H9 (cell line): ENCODE results near the gene ECSCR. TPM values are rescaled to one million over a fixed set of nuclear protein-coding genes. Genes with fewer than 3 reads are reported as not detected.
"Not testable (repeated sequence)": the region's sequence is repeated elsewhere in the genome, so short reads cannot be mapped to it uniquely, and the experiment has no call there.

Source experiments
- DNase-seq: peaks from one replicate; pipeline ENCODE4 v3.0.0-alpha.2; 2017
- H2AFZ ChIP-seq: one replicate; pipeline ENCODE4 v1.6.1; 2013; ENCODE audit warnings: mild to moderate bottlenecking, low read length, control low read depth, moderate library complexity
- H2AK5ac ChIP-seq: 2 replicates; pipeline ENCODE4 v1.6.1; 2013; ENCODE audit warnings: low read length, control low read depth, mixed read lengths; ENCODE audit not compliant: insufficient read length
- H2BK120ac ChIP-seq: one replicate; pipeline ENCODE4 v1.6.1; 2013; ENCODE audit warnings: low read depth, mild to moderate bottlenecking, low read length, control low read depth, inconsistent platforms; ENCODE audit not compliant: poor library complexity, severe bottlenecking
- H2BK12ac ChIP-seq: 2 replicates; pipeline ENCODE4 v1.6.1; 2013; ENCODE audit warnings: low read length, control low read depth, mixed read lengths, low read depth; ENCODE audit not compliant: insufficient read length
- H2BK15ac ChIP-seq: 2 replicates; pipeline ENCODE4 v1.6.1; 2013; ENCODE audit warnings: low read depth, low read length, control low read depth
- H2BK20ac ChIP-seq: one replicate; pipeline ENCODE4 v1.6.1; 2013; ENCODE audit warnings: low read depth, mild to moderate bottlenecking, low read length, control low read depth, inconsistent platforms; ENCODE audit not compliant: poor library complexity, severe bottlenecking
- H2BK5ac ChIP-seq: 2 replicates; pipeline ENCODE4 v1.6.1; 2013; ENCODE audit warnings: low read length, control low read depth, mixed read lengths; ENCODE audit not compliant: insufficient read length
- H3K14ac ChIP-seq: 2 replicates; pipeline ENCODE4 v1.6.1; 2013; ENCODE audit warnings: low read length, control low read depth; ENCODE audit not compliant: insufficient read depth
- H3K18ac ChIP-seq: 2 replicates; pipeline ENCODE4 v1.6.1; 2013; ENCODE audit warnings: low read depth, mild to moderate bottlenecking, mixed read lengths, low read length, control low read depth; ENCODE audit not compliant: insufficient read length
- H3K23ac ChIP-seq: 2 replicates; pipeline ENCODE4 v1.6.1; 2013; ENCODE audit warnings: low read length, control low read depth, mixed read lengths, low read depth; ENCODE audit not compliant: insufficient read length
- H3K23me2 ChIP-seq: 2 replicates; pipeline ENCODE4 v1.6.1; 2013; ENCODE audit warnings: low read depth, mild to moderate bottlenecking, mixed read lengths, low read length, control low read depth; ENCODE audit not compliant: insufficient read length, poor library complexity, severe bottlenecking
- H3K27ac ChIP-seq: 2 replicates; pipeline ENCODE4 v1.5.1; 2013; ENCODE audit warnings: low read length, control low read depth, mixed read lengths, low read depth; ENCODE audit not compliant: insufficient read length
- H3K27me3 ChIP-seq: 2 replicates; pipeline ENCODE4 v1.6.1; 2013; ENCODE audit warnings: low read length, control low read depth, inconsistent platforms; ENCODE audit not compliant: insufficient read depth
- H3K4ac ChIP-seq: 2 replicates; pipeline ENCODE4 v1.6.1; 2013; ENCODE audit warnings: low read depth, mild to moderate bottlenecking, control low read depth, inconsistent platforms, low read length, moderate library complexity
- H3K4me1 ChIP-seq: 2 replicates; pipeline ENCODE4 v1.6.1; 2013; ENCODE audit warnings: low read length, control low read depth, inconsistent platforms; ENCODE audit not compliant: insufficient read depth
- H3K4me2 ChIP-seq: 2 replicates; pipeline ENCODE4 v1.6.1; 2013; ENCODE audit warnings: low read length, control low read depth, mixed read lengths; ENCODE audit not compliant: insufficient read length, insufficient read depth
- H3K56ac ChIP-seq: 2 replicates; pipeline ENCODE4 v1.6.1; 2013; ENCODE audit warnings: low read depth, mild to moderate bottlenecking, mixed read lengths, low read length, control low read depth; ENCODE audit not compliant: insufficient read length
- H3K79me1 ChIP-seq: 2 replicates; pipeline ENCODE4 v1.6.1; 2013; ENCODE audit warnings: low read depth, mild to moderate bottlenecking, moderate library complexity, low read length, control low read depth, inconsistent platforms; ENCODE audit not compliant: insufficient read depth, poor library complexity, severe bottlenecking
- H3K79me2 ChIP-seq: 2 replicates; pipeline ENCODE4 v1.6.1; 2013; ENCODE audit warnings: low read length, control low read depth, inconsistent platforms; ENCODE audit not compliant: insufficient read depth
- H3K9ac ChIP-seq: 2 replicates; pipeline ENCODE4 v1.6.1; 2013; ENCODE audit warnings: low read length, control low read depth, mixed read lengths; ENCODE audit not compliant: insufficient read length; ENCODE audit errors: extremely low read depth
- H3K9me3 ChIP-seq: one replicate; pipeline ENCODE4 v1.6.1; 2013; ENCODE audit warnings: low read depth, low read length, inconsistent platforms; ENCODE audit not compliant: control insufficient read depth
- H3T11ph ChIP-seq: one replicate; pipeline ENCODE4 v1.6.1; 2013; ENCODE audit warnings: mild to moderate bottlenecking, low read length, control low read depth, inconsistent platforms
- H4K20me1 ChIP-seq: one replicate; pipeline ENCODE4 v1.6.1; 2013; ENCODE audit not compliant: control insufficient read depth, insufficient read length, insufficient read depth
- H4K5ac ChIP-seq: 2 replicates; pipeline ENCODE4 v1.6.1; 2013; ENCODE audit warnings: low read depth, mild to moderate bottlenecking, mixed read lengths, low read length, control low read depth; ENCODE audit not compliant: insufficient read length
- H4K8ac ChIP-seq: replicated peaks from 2 replicates; pipeline ENCODE4 v1.6.1; 2013; ENCODE audit warnings: low read length, control low read depth, mixed read lengths, low read depth; ENCODE audit not compliant: insufficient read length
- H4K91ac ChIP-seq: 2 replicates; pipeline ENCODE4 v1.6.1; 2013; ENCODE audit warnings: low read depth, mild to moderate bottlenecking, moderate library complexity, mixed read lengths, low read length, control low read depth; ENCODE audit not compliant: insufficient read length
- H3K27ac Mint-ChIP-seq, 3 experiments: 2 replicates in 2 of 3; 3 replicates in 1 of 3; pipeline ENCODE4 v1.8.0; 2020 to 2021; ENCODE audit warnings: mixed read lengths in 3 of 3, mild to moderate bottlenecking in 1 of 3, moderate library complexity in 1 of 3
- H3K27me3 Mint-ChIP-seq: 2 replicates; pipeline ENCODE4 v1.8.0; 2021; ENCODE audit warnings: low read depth, mild to moderate bottlenecking, moderate library complexity, mixed read lengths
- H3K36me3 Mint-ChIP-seq, 3 experiments: 2 replicates in 2 of 3; 3 replicates in 1 of 3; pipeline ENCODE4 v1.8.0; 2020 to 2021; ENCODE audit warnings: low read depth in 3 of 3, mixed read lengths in 3 of 3; ENCODE audit not compliant: insufficient read depth in 1 of 3
- H3K4me1 Mint-ChIP-seq, 2 experiments: 2 replicates each; pipeline ENCODE4 v1.8.0; 2020; ENCODE audit warnings: mixed read lengths in 2 of 2
- H3K4me3 Mint-ChIP-seq, 2 experiments: 2 replicates in 1 of 2; 3 replicates in 1 of 2; pipeline ENCODE4 v1.8.0; 2020 to 2021; ENCODE audit warnings: mild to moderate bottlenecking in 2 of 2, mixed read lengths in 2 of 2, moderate library complexity in 1 of 2
- H3K9me3 Mint-ChIP-seq, 2 experiments: 2 replicates in 1 of 2; 3 replicates in 1 of 2; pipeline ENCODE4 v1.8.0; 2020; ENCODE audit warnings: mild to moderate bottlenecking in 2 of 2, mixed read lengths in 2 of 2, moderate library complexity in 1 of 2
- WGBS: extraction: QIAGEN DNeasy Blood & Tissue Kit; methylation state at CpG from one replicate; pipeline ENCODE4 v1.1.7; 2013; ENCODE audit warnings: missing lambda C conversion rate, low lambda C conversion rate, mixed read lengths; ENCODE audit not compliant: insufficient read length; ENCODE audit errors: extremely low coverage; 5-methylcytosine and 5-hydroxymethylcytosine counted together
- total RNA-seq: library from RNA; stranded (reverse); gene quantifications from 2 replicates; pipeline ENCODE4 v1.2.1, GENCODE V29; 2021
- TF ChIP-seq, protein P1 (sequence below): fragments of 200-600 bp; sonication (generic); conservative IDR thresholded peaks from 3 replicates; pipeline ENCODE4 v1.8.0; 2021; ENCODE audit warnings: antibody characterized with exemption, mild to moderate bottlenecking

Gene ECSCR
- total RNA-seq, 1 experiment from 2014 or later, result 1.6 TPM

DNA sequence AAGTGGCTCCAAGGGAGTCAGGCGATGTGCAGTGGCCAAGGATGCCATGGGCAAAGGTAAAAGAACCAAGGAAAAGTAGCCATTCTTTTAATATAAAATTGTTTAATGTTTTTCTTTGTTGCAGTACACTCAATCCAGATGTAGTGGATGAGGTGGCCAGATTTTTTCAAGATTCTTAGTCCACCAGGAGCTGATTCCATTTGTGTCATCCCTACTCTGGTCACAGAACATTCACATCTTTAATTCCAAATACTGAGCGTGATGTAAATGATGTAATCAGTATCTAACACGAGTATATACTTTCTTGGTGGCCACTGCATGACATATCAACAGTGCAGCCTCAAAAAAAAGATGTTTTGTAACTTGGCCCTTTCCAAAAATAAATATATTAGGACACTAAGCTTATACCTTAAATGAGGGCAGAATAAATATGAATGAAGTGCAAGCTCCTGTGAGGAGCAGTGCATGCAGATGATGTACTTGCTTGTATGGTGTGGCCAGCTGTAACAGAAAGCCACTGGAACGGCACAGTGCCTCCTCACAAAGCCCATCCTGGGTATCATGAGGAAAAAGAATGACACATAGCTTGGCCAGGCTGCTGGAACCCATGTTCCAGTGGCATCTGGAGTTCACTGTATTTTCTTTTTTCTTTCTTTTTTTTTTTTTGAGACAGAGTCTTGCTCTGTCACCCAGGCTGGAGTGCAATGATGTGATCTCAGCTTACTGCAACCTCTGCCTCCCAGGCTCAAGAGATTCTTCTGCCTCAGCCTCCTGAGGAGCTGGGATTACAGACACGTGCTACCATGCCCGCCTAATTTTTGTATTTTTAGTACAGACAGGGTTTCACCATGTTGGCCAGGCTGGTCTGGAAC is 52.2 kb downstream of the ECSCR start:
- Mint-ChIP-seq H3K36me3 (peaks cover 0 to 17% (median 12%) of the 10 kb centered on the region in 3 experiments; a peak in 4 of 7 replicates), H3K4me1 (no peaks in the 10 kb centered on the region; a peak in 1 of 4 replicates)

DNA sequence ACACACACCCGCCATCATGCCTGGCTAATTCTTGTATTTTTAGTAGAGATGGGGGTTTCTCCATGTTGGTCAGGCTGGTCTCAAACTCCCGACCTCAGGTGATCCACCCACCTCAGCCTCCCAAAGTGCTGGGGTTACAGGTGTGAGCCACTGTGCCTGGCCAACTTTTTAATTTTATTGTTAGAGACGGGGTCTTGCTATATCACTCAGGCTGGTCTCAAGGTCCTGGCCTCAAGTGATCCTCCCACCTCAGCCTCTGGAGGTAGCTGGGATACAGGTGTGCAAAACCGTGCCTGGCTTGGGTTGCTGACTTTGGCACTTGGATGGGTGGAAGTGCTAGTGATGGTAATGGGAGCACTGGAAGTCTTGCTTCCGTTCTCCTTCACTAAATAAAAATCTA is 53.4 kb downstream of the ECSCR start:
- H3K27ac Mint-ChIP-seq, H2BK12ac ChIP-seq, H3K79me2 ChIP-seq, H3K79me1 ChIP-seq, H4K5ac ChIP-seq, H3K18ac ChIP-seq, H3K4me2 ChIP-seq, H3K4ac ChIP-seq, H3K23ac ChIP-seq, H2AFZ ChIP-seq, H3K27me3 Mint-ChIP-seq, H3K4me3 Mint-ChIP-seq, H4K20me1 ChIP-seq, DNase-seq, H2AK5ac ChIP-seq, H2BK5ac ChIP-seq, H4K91ac ChIP-seq, H3K4me1 ChIP-seq, H3K9me3 ChIP-seq, H4K8ac ChIP-seq, H3K27ac ChIP-seq, H2BK15ac ChIP-seq, H3K56ac ChIP-seq, H3T11ph ChIP-seq, H3K9ac ChIP-seq, H3K14ac ChIP-seq, H3K23me2 ChIP-seq, H2BK120ac ChIP-seq, H3K27me3 ChIP-seq, H3K4me1 Mint-ChIP-seq, H2BK20ac ChIP-seq, H3K9me3 Mint-ChIP-seq: not testable (repeated sequence)
- no CpG with 5 or more reads among the region's 5 CpGs for WGBS
- H3K36me3 Mint-ChIP-seq, result peaks cover 0 to 12% (median 12%) of the 10 kb centered on the region in 3 experiments; a peak in 4 of 7 replicates

More for the DNA sequence above, 52.2 kb downstream of the ECSCR start:
- no peaks in the 10 kb centered on the region for H3K9me3 Mint-ChIP-seq
- Histone ChIP-seq H4K91ac (no peak overlapping the region), H4K8ac (no peak overlapping the region), H3T11ph (no peak overlapping the region), H2AK5ac (no peak overlapping the region), H3K9me3 (no peaks in the 10 kb centered on the region), H4K20me1 (no peaks in the 10 kb centered on the region), H2BK120ac (no peak overlapping the region), H3K4me2 (no peak overlapping the region), H3K56ac (no peak overlapping the region), H2BK20ac (no peak overlapping the region), H2BK15ac (no peak overlapping the region), H3K9ac (no peak overlapping the region), H3K18ac (no peak overlapping the region), H3K27me3 (no peaks in the 10 kb centered on the region), H3K23ac (no peak overlapping the region), H3K79me1 (no peaks in the 10 kb centered on the region), H2BK12ac (no peak overlapping the region), H3K23me2 (no peaks in the 10 kb centered on the region), H3K79me2 (no peaks in the 10 kb centered on the region), H2AFZ (no peak overlapping the region), H3K27ac (no peak overlapping the region), H3K14ac (no peak overlapping the region), H2BK5ac (no peak overlapping the region), H3K4me1 (no peaks in the 10 kb centered on the region), H3K4ac (no peak overlapping the region), H4K5ac (no peak overlapping the region)
- H3K27ac Mint-ChIP-seq, result no peak overlapping the region
- TF ChIP-seq, protein P1, sequence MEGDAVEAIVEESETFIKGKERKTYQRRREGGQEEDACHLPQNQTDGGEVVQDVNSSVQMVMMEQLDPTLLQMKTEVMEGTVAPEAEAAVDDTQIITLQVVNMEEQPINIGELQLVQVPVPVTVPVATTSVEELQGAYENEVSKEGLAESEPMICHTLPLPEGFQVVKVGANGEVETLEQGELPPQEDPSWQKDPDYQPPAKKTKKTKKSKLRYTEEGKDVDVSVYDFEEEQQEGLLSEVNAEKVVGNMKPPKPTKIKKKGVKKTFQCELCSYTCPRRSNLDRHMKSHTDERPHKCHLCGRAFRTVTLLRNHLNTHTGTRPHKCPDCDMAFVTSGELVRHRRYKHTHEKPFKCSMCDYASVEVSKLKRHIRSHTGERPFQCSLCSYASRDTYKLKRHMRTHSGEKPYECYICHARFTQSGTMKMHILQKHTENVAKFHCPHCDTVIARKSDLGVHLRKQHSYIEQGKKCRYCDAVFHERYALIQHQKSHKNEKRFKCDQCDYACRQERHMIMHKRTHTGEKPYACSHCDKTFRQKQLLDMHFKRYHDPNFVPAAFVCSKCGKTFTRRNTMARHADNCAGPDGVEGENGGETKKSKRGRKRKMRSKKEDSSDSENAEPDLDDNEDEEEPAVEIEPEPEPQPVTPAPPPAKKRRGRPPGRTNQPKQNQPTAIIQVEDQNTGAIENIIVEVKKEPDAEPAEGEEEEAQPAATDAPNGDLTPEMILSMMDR, result no peak
- DNase-seq, result no peak
- WGBS, result no CpG with 5 or more reads among the region's 6 CpGs
- peaks cover 2% of the 10 kb centered on the region; the same call in 1 of the 2 replicates for H3K27me3 Mint-ChIP-seq
- H3K4me3 Mint-ChIP-seq, result no peak overlapping the region
